ENCODE data around the gene TMEM245. TPM values are rescaled to one million over a fixed set of nuclear protein-coding genes. Genes with fewer than 3 reads are reported as not detected.

Gene TMEM245
- total and polyA plus RNA-seq, 4 donors = 34.7 to 82.8 (median 49.1) TPM

DNA sequence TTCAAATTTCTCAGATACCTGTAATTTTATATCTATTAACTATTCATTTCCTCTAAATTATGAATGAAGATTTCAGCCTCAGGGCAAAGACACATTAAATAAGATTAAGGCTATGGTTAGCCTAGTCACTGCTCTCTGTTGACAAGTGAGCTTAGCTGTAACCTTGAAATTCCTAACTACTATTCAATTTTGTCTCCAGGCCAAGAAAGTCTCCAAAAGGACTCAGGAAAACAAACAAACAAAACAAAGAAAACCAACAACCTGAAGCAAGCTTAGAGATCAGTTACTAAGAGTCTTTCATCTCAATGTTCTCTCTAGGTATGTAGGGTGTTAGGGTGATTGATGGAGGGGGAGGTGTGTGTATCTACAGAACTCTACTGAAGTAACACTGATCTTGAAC, 96.9 kb downstream of the TMEM245 start:
- DNase-seq (ENCODE audit: low read depth in 4 of 6, low spot score in 6 of 6) = no peak
- Histone ChIP-seq H3K4me3 (ENCODE audit: low read depth, low read length) (no peak overlapping the region), H3K9me3 (ENCODE audit: control insufficient read depth, insufficient read depth, low read length) (no peaks in the 10 kb centered on the region), H3K36me3 (ENCODE audit: control insufficient read depth, insufficient read depth, low read length) (no peaks in the 10 kb centered on the region), H3K27ac (ENCODE audit: low read depth, low read length) (no peak overlapping the region), H3K4me1 (ENCODE audit: control insufficient read depth, insufficient read depth, low read length) (peaks cover 6% of the 10 kb centered on the region), H3K27me3 (ENCODE audit: control insufficient read depth, insufficient read depth, low read length) (no peaks in the 10 kb centered on the region)

DNA sequence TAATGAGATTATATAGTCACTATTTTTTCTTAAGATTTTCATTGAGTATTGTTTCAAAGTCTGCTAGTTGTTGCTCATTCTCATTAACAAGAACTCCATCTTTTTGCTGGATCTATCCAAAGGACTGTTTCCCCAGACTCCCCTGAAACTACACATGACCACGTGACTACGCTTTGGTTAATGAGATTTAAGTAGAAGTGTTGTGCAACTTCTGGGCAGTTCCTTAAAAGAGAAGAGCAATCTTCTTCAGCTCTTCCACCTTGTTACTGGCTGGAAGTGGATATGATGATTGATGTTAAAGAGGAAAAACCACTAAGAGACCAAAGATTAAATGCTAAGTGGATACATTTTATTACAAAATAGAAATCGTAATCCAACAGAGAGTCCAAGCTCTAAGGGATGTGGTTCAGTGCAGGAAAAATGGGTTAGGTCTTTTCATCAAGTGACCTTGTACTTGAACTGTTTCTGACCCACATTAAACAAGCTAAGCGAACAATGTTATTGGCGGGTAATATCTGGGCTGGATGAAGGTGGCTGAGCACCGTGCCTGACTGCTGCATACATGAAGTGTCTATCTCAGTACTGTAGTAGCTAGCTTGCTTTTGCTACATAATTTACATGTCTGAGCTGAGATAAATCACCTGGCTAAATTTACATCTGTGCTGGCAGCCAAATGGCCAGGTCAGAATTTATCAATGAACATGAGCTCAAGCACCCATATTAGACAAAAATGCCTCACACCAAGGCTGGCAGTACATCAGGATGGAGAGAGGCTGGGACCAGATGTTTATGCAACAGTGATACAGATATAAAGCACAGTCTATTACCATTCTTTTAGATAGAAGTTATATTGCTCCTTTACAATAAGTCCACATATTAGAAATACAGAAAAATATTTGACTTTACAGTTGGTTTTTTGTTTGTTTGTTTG, 98.9 kb downstream of the TMEM245 start:
- DNase-seq (ENCODE audit: low read depth in 4 of 6, low spot score in 6 of 6) = peak in 1 of 6 donors; percentile 20
- Histone ChIP-seq H3K9me3 (ENCODE audit: control insufficient read depth, insufficient read depth, low read length) (no peaks in the 10 kb centered on the region), H3K27ac (ENCODE audit: low read depth, low read length) (no peak overlapping the region), H3K4me1 (ENCODE audit: control insufficient read depth, insufficient read depth, low read length) (no peaks in the 10 kb centered on the region), H3K36me3 (ENCODE audit: control insufficient read depth, insufficient read depth, low read length) (no peaks in the 10 kb centered on the region), H3K27me3 (ENCODE audit: control insufficient read depth, insufficient read depth, low read length) (no peaks in the 10 kb centered on the region), H3K4me3 (ENCODE audit: low read depth, low read length) (no peak overlapping the region)
- 100% methylated on average over 2 of the region's 6 CpGs for WGBS (ENCODE audit: insufficient coverage)

DNA sequence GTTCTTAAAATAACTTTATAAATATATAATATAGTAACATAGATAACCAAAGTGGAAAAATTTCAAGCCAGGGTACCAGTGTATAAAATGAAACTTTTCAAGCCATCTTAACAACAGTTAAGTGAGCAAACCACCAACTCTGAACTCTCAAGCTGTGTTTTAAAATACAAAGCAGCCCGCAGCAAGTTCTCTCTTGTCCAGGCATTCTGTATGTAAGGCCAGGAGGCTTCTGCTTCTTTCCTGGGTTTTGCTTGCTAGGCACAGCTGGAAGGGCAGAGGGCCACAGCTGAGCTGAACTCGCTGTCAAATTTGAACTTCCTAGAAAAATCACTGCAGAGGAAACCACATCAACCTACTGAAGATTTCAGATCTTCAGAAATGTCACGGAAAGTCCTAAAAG, 99.6 kb downstream of the TMEM245 start:
- WGBS (ENCODE audit: insufficient coverage) = 100% methylated on average over 2 of the region's 3 CpGs
- Histone ChIP-seq H3K27ac (ENCODE audit: low read depth, low read length) (no peak overlapping the region), H3K4me3 (ENCODE audit: low read depth, low read length) (no peak overlapping the region), H3K9me3 (ENCODE audit: control insufficient read depth, insufficient read depth, low read length) (no peaks in the 10 kb centered on the region), H3K4me1 (ENCODE audit: control insufficient read depth, insufficient read depth, low read length) (no peaks in the 10 kb centered on the region), H3K36me3 (ENCODE audit: control insufficient read depth, insufficient read depth, low read length) (no peaks in the 10 kb centered on the region), H3K27me3 (ENCODE audit: control insufficient read depth, insufficient read depth, low read length) (no peaks in the 10 kb centered on the region)
- DNase-seq (ENCODE audit: low read depth in 4 of 6, low spot score in 6 of 6) = peak in 1 of 6 donors; percentile 9

GRCh38 chr9:109019420-109019819, 100.3 kb downstream of the TMEM245 start:
- Histone ChIP-seq H3K4me1 (ENCODE audit: control insufficient read depth, insufficient read depth, low read length) (peaks cover 3% of the 10 kb centered on the region), H3K27me3 (ENCODE audit: control insufficient read depth, insufficient read depth, low read length) (no peaks in the 10 kb centered on the region), H3K9me3 (ENCODE audit: control insufficient read depth, insufficient read depth, low read length) (no peaks in the 10 kb centered on the region), H3K36me3 (ENCODE audit: control insufficient read depth, insufficient read depth, low read length) (no peaks in the 10 kb centered on the region), H3K27ac (ENCODE audit: low read depth, low read length) (no peak overlapping the region), H3K4me3 (ENCODE audit: low read depth, low read length) (no peak overlapping the region)
- DNase-seq (ENCODE audit: low read depth in 4 of 6, low spot score in 6 of 6) = no peak
- no CpG with 5 or more reads among the region's 3 CpGs for WGBS (ENCODE audit: insufficient coverage)

DNA sequence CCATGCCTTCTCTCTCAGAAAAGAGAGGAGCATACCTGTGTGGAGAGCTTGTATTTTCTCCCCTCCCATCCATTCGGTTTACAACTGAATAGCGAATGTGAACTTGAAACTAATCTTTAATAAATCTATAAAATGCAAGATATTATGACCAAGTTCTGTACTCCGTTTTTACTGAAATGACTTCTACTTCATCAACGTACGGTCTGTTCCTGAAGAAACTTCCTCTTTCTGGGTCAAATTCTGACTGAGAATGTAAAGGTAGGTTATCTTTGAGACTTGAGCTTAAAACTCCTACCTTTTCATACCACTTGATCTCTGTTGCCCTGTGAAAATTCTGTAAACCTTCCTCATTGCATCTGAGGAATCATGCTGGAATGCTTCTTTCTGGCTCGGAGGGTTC, 102.3 kb downstream of the TMEM245 start:
- H3K27me3 ChIP-seq (ENCODE audit: control insufficient read depth, insufficient read depth, low read length) = no peaks in the 10 kb centered on the region
- no peaks in the 10 kb centered on the region for H3K9me3 ChIP-seq (ENCODE audit: control insufficient read depth, insufficient read depth, low read length)
- 91% methylated on average over 1 of the region's 6 CpGs for WGBS (ENCODE audit: insufficient coverage)
- no peak overlapping the region for H3K4me3 ChIP-seq (ENCODE audit: low read depth, low read length)
- no peak for DNase-seq (ENCODE audit: low read depth in 4 of 6, low spot score in 6 of 6)
- no peak overlapping the region for H3K27ac ChIP-seq (ENCODE audit: low read depth, low read length)
- H3K4me1 ChIP-seq (ENCODE audit: control insufficient read depth, insufficient read depth, low read length) = peaks cover 10% of the 10 kb centered on the region
- no peaks in the 10 kb centered on the region for H3K36me3 ChIP-seq (ENCODE audit: control insufficient read depth, insufficient read depth, low read length)

- DNase-seq (ENCODE audit: low read depth in 4 of 6, low spot score in 6 of 6) = no peak
- H3K4me3 ChIP-seq (ENCODE audit: low read depth, low read length) = no peak overlapping the region
- H3K36me3 ChIP-seq (ENCODE audit: control insufficient read depth, insufficient read depth, low read length) = no peaks in the 10 kb centered on the region
- H3K27ac ChIP-seq (ENCODE audit: low read depth, low read length) = no peak overlapping the region
- peaks cover 10% of the 10 kb centered on the region for H3K4me1 ChIP-seq (ENCODE audit: control insufficient read depth, insufficient read depth, low read length)
- no peaks in the 10 kb centered on the region for H3K9me3 ChIP-seq (ENCODE audit: control insufficient read depth, insufficient read depth, low read length)
- no peaks in the 10 kb centered on the region for H3K27me3 ChIP-seq (ENCODE audit: control insufficient read depth, insufficient read depth, low read length)
These were observed 102.7 kb downstream of the TMEM245 start for GRCh38 chr9:109017061-109017460.

DNA sequence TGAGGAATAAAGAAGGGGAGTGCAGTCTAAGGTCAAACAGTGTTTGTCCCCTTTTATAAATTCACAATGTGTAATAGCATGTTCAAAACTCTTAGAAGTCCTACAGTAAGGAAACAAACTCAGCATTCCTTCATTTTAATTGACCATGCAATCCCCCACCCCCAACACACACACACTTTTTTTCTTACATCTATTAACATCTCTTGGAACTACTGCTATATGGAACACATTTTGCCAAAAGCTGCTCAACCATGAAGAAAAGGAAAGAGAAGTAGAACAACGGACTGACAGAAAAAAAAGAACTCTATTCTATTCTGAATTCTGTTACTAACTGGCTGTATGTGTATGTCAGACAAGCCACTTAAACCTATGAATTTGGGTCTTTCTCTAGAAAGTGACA, 103.6 kb downstream of the TMEM245 start:
- Histone ChIP-seq H3K27me3 (ENCODE audit: control insufficient read depth, insufficient read depth, low read length) (no peaks in the 10 kb centered on the region), H3K27ac (ENCODE audit: low read depth, low read length) (peak overlapping the region; percentile 55), H3K4me1 (ENCODE audit: control insufficient read depth, insufficient read depth, low read length) (peaks cover 10% of the 10 kb centered on the region), H3K9me3 (ENCODE audit: control insufficient read depth, insufficient read depth, low read length) (no peaks in the 10 kb centered on the region), H3K36me3 (ENCODE audit: control insufficient read depth, insufficient read depth, low read length) (no peaks in the 10 kb centered on the region), H3K4me3 (ENCODE audit: low read depth, low read length) (no peak overlapping the region)
- DNase-seq (ENCODE audit: low read depth in 4 of 6, low spot score in 6 of 6) = peak in 1 of 6 donors; percentile 5
- no CpG with 5 or more reads among the region's 1 CpG for WGBS (ENCODE audit: insufficient coverage)

GRCh38 chr9:109014608-109015280, 105.0 kb downstream of the TMEM245 start:
- WGBS (ENCODE audit: insufficient coverage) = 83% methylated on average over 5 of the region's 7 CpGs
- Histone ChIP-seq H3K4me3 (ENCODE audit: low read depth, low read length) (no peak overlapping the region), H3K27me3 (ENCODE audit: control insufficient read depth, insufficient read depth, low read length) (no peaks in the 10 kb centered on the region), H3K9me3 (ENCODE audit: control insufficient read depth, insufficient read depth, low read length) (no peaks in the 10 kb centered on the region), H3K27ac (ENCODE audit: low read depth, low read length) (peak overlapping the region; percentile 93), H3K36me3 (ENCODE audit: control insufficient read depth, insufficient read depth, low read length) (no peaks in the 10 kb centered on the region), H3K4me1 (ENCODE audit: control insufficient read depth, insufficient read depth, low read length) (peaks cover 10% of the 10 kb centered on the region)
- DNase-seq (ENCODE audit: low read depth in 4 of 6, low spot score in 6 of 6) = no peak

- Histone ChIP-seq H3K4me3 (ENCODE audit: low read depth, low read length) (peak overlapping the region; percentile 50), H3K9me3 (ENCODE audit: control insufficient read depth, insufficient read depth, low read length) (no peaks in the 10 kb centered on the region), H3K4me1 (ENCODE audit: control insufficient read depth, insufficient read depth, low read length) (peaks cover 10% of the 10 kb centered on the region), H3K27ac (ENCODE audit: low read depth, low read length) (peak overlapping the region; percentile 93), H3K27me3 (ENCODE audit: control insufficient read depth, insufficient read depth, low read length) (no peaks in the 10 kb centered on the region), H3K36me3 (ENCODE audit: control insufficient read depth, insufficient read depth, low read length) (no peaks in the 10 kb centered on the region)
- WGBS (ENCODE audit: insufficient coverage) = 24% methylated on average over 11 of the region's 19 CpGs
- DNase-seq (ENCODE audit: low read depth in 4 of 6, low spot score in 6 of 6) = peak in 4 of 6 donors; percentile 4 to 70 (median 64)
These were observed 105.8 kb downstream of the TMEM245 start for GRCh38 chr9:109013679-109014607.

Data from spinal cord (tissue), 10 donors.